Raji (cell line): ENCODE results near the gene RASIP1.

Experiments used
- POLR2A ChIP-seq: IDR thresholded peaks from 2 replicates; pipeline ENCODE4 v1.6.1; 2011; ENCODE audit warnings: low read depth, low read length, control low read depth; ENCODE audit not compliant: insufficient read depth

RASIP1 gene

DNA sequence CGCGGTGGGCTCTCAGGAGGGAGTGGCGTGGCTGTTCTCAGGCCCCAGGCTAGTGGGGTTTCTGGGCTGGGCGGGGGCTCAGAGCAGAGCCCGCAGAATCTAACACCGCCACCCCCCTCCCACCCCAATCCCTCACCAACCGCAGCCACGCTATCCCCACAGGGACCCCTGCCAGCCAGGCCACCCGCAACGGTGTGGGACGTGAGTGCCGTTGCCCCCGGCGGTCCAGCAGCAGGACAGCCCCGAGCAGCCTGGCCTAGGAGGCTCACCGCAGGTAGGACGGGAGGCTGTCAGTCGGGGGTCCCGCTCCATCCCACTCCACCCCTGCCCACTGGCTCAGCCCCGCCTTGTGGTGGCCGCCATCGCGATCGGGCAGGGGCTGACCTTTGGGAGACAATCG, 67.4 kb downstream of the RASIP1 start, which contains the start of gene NTN5:
Gene NTN5 (minus strand): TSS at position 24 of the 400 bp plus-strand sequence. CDS start 2,031 bp downstream, outside the sequence.
- no peak for TF ChIP-seq POLR2A

GRCh38 chr19:48671446-48671995, 68.9 kb downstream of the RASIP1 start:
- no peak for TF ChIP-seq POLR2A

DNA sequence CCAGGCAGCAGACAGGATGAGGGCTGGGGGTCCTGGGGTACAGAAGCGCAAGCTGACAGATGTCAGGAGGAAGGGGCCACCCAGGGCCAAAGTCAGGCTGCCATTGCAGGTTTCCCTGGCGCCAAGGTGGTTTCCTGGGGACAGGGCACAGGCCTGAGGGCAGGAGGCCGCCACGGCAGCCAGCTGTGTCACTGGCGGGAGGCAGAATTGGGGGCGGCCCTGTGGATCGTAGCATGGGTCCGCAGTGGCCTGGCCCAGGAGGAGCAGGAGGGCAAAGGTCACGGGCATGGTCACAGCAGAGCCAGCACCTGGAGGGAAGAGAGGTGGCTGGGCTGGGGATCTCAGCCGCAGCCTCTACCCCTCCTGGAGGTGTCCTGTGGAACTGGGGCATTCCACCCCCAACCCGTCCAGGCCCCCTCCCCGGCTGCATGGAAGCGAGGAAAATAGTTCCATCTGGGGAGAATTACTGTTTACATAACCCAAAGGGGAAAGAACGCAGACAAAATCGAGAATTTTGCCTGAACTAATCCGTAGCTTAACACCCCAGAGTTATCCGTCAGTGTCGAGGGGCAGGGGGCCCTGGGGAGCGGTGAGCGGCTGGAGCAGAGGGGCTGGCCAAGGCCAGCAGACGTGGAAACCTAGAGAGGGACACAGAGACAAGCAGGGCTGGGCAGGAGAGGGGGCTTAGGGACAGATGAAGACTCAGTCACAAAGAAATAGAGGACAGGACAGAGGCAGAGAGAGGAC, 69.5 kb downstream of the RASIP1 start:
- no peak for TF ChIP-seq POLR2A
